ENCODE results near the gene COPRS.

GRCh38 chr17:31854672-31855071 is 4.4 kb downstream of the COPRS start:
- TF ChIP-seq MXD4 (CRISPR knock-in tag; IDR thresholded peaks at IDR 0.05; ENCODE audit: borderline replicate concordance) (no peak), CTCF (IDR thresholded peaks at IDR 0.05) (no peak), ATF6 (CRISPR knock-in tag; IDR thresholded peaks at IDR 0.05) (no peak), USF2 (CRISPR knock-in tag; IDR thresholded peaks at IDR 0.05) (no peak), NR3C1 (CRISPR knock-in tag; conservative IDR thresholded peaks at IDR 0.05; ENCODE audit: low read depth) (no peak), E2F1 (CRISPR knock-in tag; IDR thresholded peaks at IDR 0.05) (no peak), MAX (CRISPR knock-in tag; IDR thresholded peaks at IDR 0.05) (no peak), PRDM15 (CRISPR knock-in tag; IDR thresholded peaks at IDR 0.05) (no peak), CREM (CRISPR knock-in tag; IDR thresholded peaks at IDR 0.05) (no peak), ZNF232 (CRISPR knock-in tag; IDR thresholded peaks at IDR 0.05) (no peak), TP53 (CRISPR knock-in tag; IDR thresholded peaks at IDR 0.05) (no peak), ZNF425 (CRISPR knock-in tag; conservative IDR thresholded peaks at IDR 0.05) (no peak)
